NB4 (cell line): ENCODE results near the gene OSBPL1A.

Experiments used
- DNase-seq: peaks from one replicate; pipeline ENCODE4 v3.0.0; 2010; ENCODE audit warnings: low read depth
- H3K4me3 ChIP-seq: one replicate; pipeline ENCODE4 v1.5.1; 2011; ENCODE audit warnings: mild to moderate bottlenecking, low read depth, low read length, moderate library complexity
- MYC ChIP-seq: IDR thresholded peaks from 2 replicates; pipeline ENCODE4 v1.6.1; 2011; ENCODE audit warnings: low read depth, low read length
- POLR2A ChIP-seq: IDR thresholded peaks from 2 replicates; pipeline ENCODE4 v1.6.1; 2011; ENCODE audit warnings: mild to moderate bottlenecking; ENCODE audit not compliant: insufficient read length; ENCODE audit errors: extremely low read depth
- TF ChIP-seq, protein P1 (sequence below): IDR thresholded peaks from 2 replicates; pipeline ENCODE4 v1.6.1; 2011; ENCODE audit warnings: low read depth, low read length
- TF ChIP-seq, protein P2 (sequence below): IDR thresholded peaks from one replicate; pipeline ENCODE4 v1.5.1; 2012; ENCODE audit warnings: low read depth, low read length

OSBPL1A gene

GRCh38 chr18:24277516-24278195 is 120.0 kb downstream of the OSBPL1A start:
- no peak for DNase-seq
- TF ChIP-seq POLR2A (no peak), MYC (no peak)
- TF ChIP-seq, protein P1, sequence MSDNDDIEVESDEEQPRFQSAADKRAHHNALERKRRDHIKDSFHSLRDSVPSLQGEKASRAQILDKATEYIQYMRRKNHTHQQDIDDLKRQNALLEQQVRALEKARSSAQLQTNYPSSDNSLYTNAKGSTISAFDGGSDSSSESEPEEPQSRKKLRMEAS: no peak
- TF ChIP-seq, protein P2, sequence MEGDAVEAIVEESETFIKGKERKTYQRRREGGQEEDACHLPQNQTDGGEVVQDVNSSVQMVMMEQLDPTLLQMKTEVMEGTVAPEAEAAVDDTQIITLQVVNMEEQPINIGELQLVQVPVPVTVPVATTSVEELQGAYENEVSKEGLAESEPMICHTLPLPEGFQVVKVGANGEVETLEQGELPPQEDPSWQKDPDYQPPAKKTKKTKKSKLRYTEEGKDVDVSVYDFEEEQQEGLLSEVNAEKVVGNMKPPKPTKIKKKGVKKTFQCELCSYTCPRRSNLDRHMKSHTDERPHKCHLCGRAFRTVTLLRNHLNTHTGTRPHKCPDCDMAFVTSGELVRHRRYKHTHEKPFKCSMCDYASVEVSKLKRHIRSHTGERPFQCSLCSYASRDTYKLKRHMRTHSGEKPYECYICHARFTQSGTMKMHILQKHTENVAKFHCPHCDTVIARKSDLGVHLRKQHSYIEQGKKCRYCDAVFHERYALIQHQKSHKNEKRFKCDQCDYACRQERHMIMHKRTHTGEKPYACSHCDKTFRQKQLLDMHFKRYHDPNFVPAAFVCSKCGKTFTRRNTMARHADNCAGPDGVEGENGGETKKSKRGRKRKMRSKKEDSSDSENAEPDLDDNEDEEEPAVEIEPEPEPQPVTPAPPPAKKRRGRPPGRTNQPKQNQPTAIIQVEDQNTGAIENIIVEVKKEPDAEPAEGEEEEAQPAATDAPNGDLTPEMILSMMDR: no peak

GRCh38 chr18:24276994-24277393 is 120.6 kb downstream of the OSBPL1A start:
- no peak for DNase-seq
- TF ChIP-seq, protein P2: no peak
- TF ChIP-seq POLR2A: no peak
- TF ChIP-seq MYC: no peak
- TF ChIP-seq, protein P1: no peak
- H3K4me3 ChIP-seq: no peak overlapping the region

More at GRCh38 chr18:24277516-24278195, 120.0 kb downstream of the OSBPL1A start:
- H3K4me3 ChIP-seq: no peak overlapping the region

GRCh38 chr18:24274837-24275236 is 122.8 kb downstream of the OSBPL1A start:
- TF ChIP-seq, protein P2: no peak
- TF ChIP-seq POLR2A (no peak), MYC (no peak)
- TF ChIP-seq, protein P1: no peak
- peak; percentile 22 for DNase-seq
- no peak overlapping the region for H3K4me3 ChIP-seq

DNA sequence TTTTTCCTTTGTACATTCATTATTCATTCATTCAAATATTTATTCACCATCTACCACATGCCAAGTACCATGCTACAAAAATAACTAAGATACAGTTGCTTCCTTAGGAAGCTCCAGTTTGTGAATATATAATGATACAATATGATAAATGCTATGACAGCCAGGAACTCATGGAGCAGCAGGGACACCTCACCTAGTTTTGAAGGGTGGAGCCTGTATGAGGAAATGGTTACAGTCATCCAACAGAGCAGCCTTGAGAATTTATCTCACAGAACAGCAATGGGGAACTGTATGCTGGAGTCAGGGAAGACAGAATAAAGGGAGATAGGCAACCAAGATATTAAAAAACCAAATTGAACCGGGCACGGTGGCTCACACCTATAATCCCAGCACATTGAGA is 124.0 kb downstream of the OSBPL1A start:
- DNase-seq: peak; percentile 11
- H3K4me3 ChIP-seq: no peak overlapping the region
- TF ChIP-seq POLR2A (no peak), MYC (no peak)
- TF ChIP-seq, protein P1: no peak
- TF ChIP-seq, protein P2: no peak

DNA sequence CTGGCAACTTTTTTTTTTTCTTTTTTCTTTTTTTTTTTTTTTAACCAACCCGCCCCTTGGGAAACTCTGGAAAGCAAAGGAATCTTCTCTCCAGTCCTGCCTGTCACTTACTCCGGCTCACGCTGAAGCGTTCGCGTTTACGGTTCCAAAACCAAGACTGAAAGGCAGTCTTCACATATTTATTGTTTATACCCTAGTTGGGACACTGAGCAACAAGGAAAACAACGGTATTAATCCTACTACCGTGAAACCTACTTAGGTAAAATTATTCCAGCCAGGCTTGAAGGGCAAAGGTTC is 125.4 kb downstream of the OSBPL1A start:
- H3K4me3 ChIP-seq: peak overlapping the region; percentile 23
- no peak for DNase-seq
- TF ChIP-seq, protein P1: no peak
- TF ChIP-seq MYC (no peak), POLR2A (no peak)
- TF ChIP-seq, protein P2: no peak
